HG03439 (cell line): ENCODE measurements around the gene PRKCE.

ENCODE experiments used
- ATAC-seq: cut with Tn5 transposase; IDR thresholded peaks from one replicate; pipeline ENCODE4 v1.9.1; 2021; ENCODE audit warnings: mild to moderate bottlenecking, moderate library complexity; ENCODE audit not compliant: unreplicated experiment

PRKCE gene

DNA sequence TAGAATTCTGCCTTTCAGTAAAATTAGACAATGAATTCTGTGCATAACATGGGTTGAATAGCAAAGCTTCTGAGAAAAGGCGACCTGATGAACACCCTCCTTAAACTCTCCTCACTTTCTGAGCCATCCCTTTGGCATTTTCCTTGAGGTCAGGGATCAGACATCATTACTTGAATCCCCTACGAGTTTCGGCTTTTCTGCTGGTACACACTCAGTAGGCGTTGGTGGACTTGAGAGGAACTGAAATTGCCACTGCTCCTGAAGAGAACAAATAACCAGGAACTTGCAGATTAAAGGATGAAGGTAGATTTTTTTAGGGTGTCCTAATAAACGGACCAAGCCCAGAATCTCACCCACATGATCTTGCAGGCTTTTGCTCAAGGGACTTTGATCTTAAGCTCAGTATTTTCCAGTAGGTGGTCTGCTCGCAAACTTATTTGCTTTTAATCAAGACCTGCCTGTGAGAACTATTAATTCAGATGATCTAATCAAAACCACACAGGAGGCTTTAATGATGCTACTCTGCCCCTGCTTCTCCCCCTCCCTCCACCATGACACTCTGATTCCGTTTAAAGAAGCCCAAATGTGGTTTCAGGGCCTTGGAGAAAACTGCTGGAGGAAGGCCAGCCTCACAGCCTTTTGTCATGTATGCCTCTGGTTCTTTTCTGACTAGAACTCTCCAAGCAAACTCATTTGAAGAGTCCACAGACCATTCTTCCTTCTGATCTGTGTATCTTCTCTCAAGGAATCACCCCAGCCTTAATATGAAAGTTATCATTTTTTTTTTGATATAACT lies 124.9 kb downstream of the PRKCE start:
- ATAC-seq: no peak

DNA sequence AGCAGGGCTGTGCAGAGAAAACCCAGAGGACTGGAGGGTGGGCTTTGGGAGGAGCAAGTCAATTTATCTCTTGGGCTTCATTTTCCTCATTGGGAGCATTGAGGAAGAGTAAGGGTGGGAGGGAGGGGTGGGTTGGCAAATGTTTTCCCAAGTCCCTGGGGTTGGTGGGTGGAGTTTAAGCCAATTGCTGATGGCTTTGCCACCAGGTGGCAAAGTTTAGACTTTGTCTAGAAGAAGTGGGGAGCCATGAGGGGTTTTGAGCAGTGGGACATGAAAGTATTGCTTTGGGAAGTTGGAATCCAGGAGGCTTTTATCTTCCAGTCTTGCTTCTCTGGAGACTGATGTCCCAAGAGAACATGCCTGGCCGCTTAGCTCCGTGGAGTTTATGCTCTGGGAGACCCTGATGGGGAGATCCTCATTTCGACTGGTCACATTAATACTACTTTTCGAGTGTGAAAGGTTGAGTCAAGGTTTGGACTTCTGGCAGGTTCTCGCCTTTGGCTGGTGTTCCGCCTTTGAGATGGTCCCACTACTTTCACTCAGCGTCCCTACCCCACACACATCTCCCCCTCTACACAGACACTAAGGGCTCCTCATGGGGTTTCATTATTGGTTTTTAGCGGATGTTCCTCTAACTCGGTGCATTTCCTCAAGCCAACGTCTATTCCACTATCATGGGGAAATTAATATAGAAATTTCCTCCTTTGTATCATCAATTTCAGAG lies 126.7 kb downstream of the PRKCE start:
- no peak for ATAC-seq

DNA sequence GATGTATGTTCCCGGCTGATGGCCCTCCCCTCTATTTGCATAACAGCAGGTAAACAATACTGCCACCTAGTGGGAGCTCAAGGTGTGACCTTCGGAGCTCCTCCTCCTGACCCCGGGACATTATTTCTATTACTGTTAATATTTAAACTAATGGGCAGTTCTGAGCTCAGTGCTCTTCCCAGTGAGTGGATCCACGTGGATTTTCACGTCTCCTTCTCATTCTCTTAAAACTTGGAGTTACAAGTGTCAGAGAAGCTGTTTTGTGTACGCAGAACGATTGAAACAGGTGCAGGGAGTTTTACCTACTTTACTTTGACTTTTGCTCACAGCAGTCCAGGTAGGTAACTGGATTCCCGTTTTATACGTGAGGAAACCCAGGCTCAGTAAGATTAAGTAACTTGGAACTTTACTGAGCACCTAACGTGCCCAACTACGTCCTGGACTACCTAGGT lies 127.3 kb downstream of the PRKCE start:
- no peak for ATAC-seq

DNA sequence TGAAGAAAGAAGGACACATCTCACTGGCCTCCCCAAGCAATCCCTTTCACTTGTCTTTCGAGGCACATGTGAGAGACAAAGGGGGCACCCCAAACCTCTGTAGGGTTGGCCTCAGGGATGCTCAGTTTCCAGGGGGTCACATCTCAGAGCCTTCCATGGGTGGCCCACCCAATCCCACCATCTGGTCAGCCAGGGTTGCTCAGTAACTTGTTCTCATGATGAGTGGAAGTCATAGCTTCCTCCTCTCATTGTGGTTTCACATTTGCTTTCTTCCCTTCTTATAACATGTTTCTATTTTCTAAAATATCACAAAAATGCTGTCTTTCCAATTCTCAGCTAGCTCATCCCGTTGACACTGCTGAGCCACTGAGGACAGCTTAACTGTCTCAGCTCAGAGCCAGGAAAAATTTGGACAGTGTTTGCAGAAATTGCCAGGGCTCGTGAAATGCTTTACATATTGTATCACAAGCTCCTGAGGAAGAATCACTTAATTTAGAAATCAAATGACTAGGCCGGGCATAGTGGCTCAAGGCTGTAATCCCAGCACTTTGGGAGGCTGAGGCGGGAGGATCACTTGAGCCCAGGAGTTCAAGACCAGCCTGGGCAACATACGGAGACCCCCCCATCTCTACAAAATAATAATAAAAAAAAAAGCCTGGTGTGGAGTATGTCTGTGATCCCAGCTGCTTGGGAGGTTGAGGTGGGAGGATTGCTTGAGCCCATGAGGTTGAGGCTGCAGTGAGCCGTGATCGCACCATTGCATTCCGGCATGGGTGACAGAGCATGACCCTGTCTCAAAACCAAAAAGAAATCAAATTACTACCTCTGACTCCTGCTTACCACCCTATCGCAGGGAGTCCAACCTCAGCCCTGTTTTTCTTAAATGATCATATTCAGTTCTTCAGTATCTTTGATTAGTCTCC lies 129.3 kb downstream of the PRKCE start:
- ATAC-seq: no peak

DNA sequence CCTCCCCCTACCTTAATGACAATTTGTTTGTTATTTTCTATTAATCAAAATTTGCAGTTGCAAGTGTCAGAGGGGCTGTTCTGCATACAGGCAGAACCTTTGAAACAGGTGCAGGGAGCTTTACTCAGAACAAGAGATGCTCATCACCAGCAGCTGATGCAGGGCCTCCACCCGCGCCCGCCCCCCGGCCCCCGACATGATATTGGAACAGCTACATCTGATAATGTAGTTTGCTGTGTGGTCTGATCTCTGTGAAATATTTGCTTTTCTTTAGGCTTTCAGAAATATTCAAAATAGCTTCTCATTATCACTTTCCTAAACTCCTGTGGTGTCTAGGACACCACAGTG lies 130.0 kb downstream of the PRKCE start:
- no peak for ATAC-seq

DNA sequence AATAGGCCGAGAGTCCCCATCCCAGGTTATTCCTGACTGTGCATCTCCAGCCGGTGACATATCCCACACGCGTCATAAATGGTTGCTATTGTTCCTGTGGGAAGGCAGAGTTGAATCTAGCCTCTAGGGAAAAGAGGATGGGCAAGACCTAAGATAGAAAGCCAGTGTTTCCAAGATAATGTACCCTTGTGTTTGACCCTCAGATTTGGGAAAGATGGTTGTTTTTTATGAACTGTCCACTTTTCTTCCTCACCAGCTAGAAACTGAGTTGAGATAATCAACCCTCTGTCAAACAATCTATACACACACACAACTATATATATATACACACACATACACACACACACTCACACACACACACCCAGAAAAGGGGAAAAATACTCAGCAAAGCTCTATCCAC lies 131.0 kb downstream of the PRKCE start:
- ATAC-seq: no peak

DNA sequence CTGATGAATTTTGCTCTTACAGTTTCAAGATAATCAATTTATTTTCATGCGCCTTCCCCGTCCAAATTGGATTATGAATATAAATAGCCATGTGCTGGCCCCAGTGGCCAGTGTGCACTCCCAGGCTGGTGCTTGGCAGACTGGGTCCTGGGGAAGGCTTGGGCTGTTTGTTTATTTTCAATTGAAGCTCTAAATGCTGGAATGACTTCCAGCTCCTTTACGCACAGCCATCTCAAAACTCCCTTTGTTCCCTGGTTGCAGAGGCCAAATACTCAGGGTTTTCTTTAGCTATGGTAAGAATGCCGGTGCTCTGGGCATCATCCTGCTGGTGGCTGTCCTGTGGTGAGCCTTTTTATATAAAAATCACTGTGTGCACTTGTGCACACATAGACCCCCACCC lies 131.5 kb downstream of the PRKCE start:
- no peak for ATAC-seq

DNA sequence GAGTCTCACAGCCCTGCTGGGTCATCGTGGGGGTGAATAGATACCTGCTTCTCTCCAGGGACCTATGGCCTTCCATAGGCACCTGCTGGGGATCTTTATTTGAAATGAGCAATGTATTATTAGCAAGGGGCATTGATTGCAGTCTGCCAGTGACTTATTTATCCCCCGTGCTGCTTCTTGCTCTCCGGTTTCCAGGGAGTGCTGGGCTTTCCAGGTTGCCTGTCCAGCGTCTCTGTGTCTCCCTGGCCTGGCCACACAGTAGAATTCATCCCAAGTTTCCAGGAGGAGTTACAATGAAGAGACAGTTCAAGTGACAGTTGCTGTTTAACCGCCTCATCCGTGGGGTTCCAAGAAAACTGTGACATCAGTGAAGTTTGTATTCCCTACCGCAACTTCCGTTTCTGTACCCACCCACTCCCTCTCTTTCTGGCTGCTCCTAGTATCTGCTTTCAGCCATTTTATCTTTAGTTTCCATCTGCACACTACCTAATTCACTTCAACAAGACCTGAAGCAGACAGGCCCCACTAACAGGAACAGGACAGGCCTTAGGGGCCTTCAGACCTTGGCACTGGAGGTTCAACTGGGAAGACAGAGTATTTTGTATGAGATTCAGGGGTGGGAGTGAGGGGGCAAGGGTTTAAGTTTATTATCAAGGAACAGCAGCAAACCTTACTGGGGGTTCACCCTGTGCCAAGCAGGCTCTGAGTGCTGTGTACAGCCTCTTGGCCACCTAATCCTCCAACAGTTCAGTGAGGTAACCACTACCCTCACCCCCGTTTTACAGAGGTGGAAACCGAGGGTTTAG lies 134.8 kb downstream of the PRKCE start:
- no peak for ATAC-seq

DNA sequence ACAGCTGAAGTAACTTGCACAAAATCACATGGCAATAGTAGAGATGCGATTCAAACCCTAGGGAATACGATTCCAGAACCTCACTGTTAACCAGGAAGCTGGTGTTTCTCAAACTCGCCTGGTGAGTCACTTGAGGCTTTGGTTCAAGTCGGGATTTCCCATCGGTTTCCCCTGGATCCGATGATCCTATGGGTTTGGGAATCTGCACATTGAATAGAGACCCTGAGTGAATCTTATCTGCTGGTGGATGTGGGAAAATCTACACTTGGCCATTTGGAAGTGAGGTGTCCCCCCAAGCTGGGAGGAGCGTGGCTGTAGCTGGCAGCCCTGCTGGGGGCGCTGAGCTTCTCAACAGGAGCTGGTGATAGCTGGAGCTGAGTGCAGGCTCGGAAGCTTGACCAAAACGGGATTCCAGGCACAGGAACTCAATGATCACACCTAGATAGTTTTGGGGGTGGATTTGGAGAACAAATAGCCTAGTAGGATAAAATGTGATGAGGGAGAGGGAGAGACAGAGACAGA lies 135.4 kb downstream of the PRKCE start:
- ATAC-seq: no peak

DNA sequence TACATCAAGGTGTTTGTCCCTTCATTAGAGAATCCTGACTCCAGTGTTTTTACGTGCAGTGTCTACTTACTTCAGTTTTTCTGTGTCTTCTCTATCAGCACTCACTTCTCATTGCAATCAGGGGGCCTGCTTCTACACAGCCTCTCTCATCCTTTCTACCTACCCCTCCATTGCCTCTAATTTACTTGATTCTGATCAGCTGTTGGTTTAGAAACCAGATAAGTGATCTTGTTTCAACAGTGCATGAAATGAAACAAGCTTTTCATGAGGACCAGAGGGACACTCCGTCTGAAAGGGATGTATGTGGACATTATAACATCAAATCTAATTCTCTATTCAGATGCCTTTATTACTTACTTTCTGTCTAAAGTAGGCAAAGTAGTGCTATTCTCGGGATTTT lies 136.9 kb downstream of the PRKCE start:
- no peak for ATAC-seq

DNA sequence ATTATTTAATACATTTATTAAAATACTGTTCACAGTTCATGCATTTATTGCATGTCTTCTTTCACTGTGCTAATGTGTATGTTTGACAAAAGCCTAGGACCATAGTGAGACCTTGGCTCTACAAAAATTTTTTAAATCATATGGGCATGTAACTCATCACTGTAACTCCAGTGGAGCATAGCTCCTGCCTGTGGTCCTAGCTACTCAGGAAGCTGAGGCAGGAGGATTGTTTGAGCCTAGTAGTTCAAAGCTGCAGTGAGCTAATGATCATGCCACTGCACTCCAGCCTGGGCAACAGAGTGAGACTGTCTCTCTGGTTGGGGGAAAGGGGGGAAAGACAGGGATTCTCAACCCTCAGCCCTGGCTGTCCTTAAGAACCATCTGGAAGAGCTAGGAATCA lies 137.8 kb downstream of the PRKCE start:
- ATAC-seq: no peak

DNA sequence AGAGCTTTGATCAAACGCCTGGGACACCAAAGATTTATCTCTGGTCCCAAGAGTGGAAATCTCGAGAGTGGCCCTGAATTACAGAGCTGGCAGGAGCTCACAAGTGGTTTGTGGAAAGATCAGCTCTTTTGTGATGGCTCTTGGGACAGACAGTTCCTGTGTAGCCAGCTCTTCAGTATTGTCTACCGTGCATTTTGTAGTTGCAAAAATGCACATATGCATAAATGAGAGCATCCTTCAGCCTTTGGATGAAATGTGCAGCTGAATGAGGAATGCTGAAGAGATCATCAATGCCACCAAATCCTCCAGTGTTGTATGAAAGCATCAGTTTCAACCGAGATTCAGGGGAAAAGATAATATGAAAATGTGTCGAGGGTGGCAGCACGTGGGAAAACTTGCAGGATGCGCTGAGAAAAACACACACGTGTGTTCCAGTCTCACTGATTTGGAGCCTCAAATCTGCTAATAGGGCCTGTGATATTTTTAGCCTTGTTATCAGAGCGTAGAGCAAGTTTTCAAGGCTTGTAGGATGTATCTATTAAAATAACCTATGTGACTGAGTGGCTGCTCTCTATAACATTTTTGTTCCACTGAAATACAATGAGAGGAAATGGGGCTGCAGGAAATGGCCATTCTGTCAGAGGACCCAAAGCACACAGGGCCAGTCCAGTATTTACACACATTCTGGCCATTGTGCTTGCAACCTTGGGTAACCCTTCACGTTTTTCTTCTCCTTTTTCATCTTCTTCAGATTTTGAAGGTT lies 138.7 kb downstream of the PRKCE start:
- no peak for ATAC-seq

DNA sequence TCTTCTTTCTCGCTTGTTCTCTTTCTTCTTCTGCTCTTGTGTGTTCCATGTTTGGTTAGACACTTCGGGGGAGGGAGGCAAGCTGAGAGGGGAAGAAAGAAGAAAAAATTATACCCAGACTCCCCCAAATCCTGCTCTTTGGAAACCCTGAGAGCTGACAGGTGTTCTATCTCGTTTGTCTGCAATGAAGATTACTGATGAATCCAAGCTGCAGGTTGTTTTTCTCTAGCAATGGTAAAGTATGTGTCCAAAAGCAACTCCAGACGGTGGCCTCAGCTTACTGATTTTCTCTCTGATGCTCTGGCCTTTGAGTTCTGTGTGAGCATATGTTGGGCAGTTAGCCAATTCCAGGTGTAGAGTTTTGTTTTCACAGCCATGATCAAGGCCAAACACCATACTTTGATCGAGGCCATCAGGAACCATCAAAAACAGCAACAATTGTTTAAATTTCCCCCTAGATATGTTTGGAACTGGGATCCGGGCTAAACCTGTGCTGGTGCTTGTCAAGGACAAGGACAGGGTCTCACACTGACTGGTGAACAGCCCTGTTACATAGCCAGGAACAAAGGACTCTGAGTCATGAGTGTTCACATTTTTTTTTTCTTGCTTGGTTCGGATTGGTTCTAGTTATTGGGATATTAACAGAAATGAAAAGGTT lies 142.0 kb downstream of the PRKCE start:
- no peak for ATAC-seq

DNA sequence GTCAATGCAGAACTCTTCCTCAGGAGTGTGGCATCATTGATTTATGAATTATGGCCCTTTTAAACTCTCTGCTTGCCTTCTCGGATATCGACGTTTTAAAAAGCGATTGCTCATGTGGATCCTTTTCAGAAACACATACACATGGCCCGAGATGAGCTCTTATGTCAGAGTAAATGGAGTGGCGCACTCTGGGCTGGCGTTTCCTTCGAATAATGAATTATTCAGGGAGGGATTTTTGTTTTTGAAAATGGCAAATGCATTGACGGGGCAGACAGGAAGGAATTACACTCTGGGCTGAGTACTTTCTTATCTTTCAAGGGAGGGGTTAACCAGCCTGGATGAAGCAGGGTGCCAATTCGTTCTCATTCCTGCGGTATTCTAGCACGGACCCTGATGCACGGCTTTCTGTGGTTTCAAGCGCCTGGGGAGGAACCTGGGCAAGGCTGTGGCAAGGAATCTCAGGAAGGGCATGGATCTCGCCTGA lies 142.7 kb downstream of the PRKCE start:
- ATAC-seq: no peak

DNA sequence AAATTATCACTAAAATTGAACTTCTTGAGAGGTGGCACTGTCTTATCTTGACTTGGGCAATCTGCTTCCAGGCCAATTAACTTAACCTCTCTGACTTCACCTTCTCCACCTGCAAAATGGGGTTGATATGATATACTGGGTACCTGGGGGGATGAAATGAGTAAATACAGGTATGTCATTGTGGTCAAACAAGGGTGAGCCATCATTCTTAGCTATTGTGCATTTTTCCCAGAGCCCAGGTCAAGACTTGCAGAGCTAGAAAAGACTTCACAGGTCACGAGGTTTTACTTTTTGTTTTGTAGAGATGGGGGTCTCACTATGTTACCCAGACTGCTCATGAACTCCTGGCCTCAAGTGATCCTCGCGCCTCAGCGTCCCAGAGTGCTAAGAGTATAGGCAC lies 145.0 kb downstream of the PRKCE start:
- ATAC-seq: no peak

DNA sequence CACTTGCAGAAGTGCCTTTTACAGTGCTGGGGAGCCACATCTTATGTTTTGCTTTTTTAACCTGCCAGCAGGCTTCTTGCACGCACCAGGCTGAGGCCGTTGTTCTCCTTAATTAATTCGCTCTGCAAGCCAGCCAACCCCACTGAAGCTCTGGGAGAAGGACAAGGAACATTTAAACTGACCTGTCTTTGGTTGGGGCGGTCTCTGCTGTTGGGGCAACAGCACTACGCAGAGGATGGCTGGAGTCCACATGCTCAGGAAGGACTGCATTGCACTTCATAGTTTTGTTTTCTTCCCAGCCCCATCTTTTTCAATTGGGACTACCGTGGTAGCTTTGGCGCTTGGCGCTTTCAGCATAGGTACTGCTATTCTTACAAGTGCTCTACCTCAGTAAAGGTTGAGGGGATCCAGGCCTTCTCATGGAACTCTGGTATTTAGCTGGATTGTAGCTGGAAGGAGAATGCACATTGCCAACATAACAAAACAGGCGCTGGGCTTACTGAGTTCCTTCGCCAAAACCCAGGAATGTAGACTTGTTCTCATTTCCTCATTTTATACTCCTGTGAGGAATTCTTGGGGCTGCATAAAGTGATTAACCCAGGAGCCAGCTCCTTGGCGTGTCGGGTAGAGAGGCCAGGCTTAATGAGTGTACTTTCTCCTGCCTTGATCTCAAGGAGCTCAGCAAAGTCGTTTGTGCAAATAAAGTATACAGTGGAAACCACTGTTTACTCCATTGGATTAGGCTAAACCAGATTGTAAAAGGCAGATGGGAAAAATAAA lies 146.2 kb downstream of the PRKCE start:
- no peak for ATAC-seq

DNA sequence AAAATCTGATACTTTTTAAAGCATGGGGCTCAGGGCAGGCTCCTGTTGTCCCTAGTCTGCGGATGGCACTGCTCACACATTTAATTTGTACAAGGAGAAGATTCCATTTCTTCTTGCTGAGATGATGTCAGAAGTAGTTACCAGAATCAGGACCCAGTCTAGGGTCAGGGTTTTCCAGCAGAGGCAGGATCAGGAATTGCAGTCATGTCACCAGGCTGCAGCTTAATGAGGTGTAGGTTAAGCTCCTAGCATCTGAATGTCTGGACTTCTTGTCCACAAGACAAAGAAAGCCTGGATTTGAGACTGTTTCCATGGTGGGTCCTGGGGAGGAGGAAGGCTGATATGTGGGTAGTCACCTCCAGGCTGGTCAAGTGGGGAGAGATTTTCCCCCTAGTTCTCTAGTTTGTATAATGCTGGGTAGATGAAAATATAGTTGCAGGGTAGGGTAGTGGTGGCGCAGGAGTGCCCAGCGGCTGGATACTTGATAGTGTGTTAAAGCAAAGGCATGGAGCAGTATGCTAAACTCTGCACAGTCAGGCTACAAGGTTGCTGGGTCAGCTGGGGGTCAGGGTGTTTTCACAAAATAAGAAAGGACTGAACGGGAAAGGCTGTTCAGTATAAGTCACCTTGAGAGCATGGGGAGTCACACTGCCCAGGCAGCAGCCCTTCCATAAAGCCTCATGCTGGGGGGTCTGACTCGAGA lies 148.4 kb downstream of the PRKCE start:
- ATAC-seq: no peak
